GM12878 (cell line): ENCODE results near the gene WWOX. TPM values are rescaled to one million over a fixed set of nuclear protein-coding genes. Genes with fewer than 3 reads are reported as not detected.

Experiments used
- ATAC-seq: fragments of 200-7000 bp; cut with Tn5 transposase; 3 replicates; pipeline ENCODE4 v1.9.1; 2020; ENCODE audit warnings: mild to moderate bottlenecking, moderate library complexity
- BruUV-seq: library from RNA; stranded (reverse); fragments of 400-500 nt; replicated peaks from 2 replicates; lab custom pipeline; 2021; lab: Mats Ljungman, UMichigan
- CTCF ChIA-PET: fragments of 300-600 bp; sonication (Branson Sonifier 250); formaldehyde crosslinking; extraction: SDS; loops from one replicate; lab custom pipeline; 2021; ENCODE audit warnings: inconsistent platforms; lab: Yijun Ruan, JAX
- POLR2A ChIA-PET: fragments of 350-600 bp; formaldehyde crosslinking; extraction: SDS; loops from one replicate; lab custom pipeline; 2021; ENCODE audit warnings: inconsistent platforms; lab: Charles Lee
- RAD21 ChIA-PET: fragments of 300-600 bp; sonication (Branson Sonifier 250); formaldehyde crosslinking; loops from one replicate; lab custom pipeline; 2023; ENCODE audit warnings: antibody characterized with exemption; ENCODE audit not compliant: unreplicated experiment; lab: Charles Lee
- SMC1A ChIA-PET: fragments of 300-600 bp; sonication (Branson Sonifier 250); formaldehyde crosslinking; loops from one replicate; lab custom pipeline; 2023; ENCODE audit not compliant: unreplicated experiment, uncharacterized antibody; lab: Charles Lee
- DNase-seq: peaks from one replicate; pipeline ENCODE4 v3.0.0-alpha.2; 2011; ENCODE audit warnings: low read depth, low spot score
- FAIRE-seq: peaks from 3 replicates; lab custom pipeline; 2011; peaks lifted over from hg19 to GRCh38; lab: Jason Lieb, UNC
- H2AFZ ChIP-seq: 2 replicates; pipeline ENCODE4 v1.6.0; 2011; ENCODE audit warnings: low read depth, low read length, control low read depth; ENCODE audit not compliant: control insufficient read depth
- H3K27ac ChIP-seq: 2 replicates; pipeline ENCODE4 v1.5.1; 2011; ENCODE audit warnings: control low read depth; ENCODE audit not compliant: control insufficient read depth, insufficient read depth
- H3K27me3 ChIP-seq, 2 experiments: replicated peaks in 1 of 2; 2 replicates each; pipeline versions ENCODE4 v1.6.0 to v1.6.1; 2011; ENCODE audit warnings: low read length in 1 of 2; ENCODE audit not compliant: control insufficient read depth in 2 of 2, insufficient read depth in 2 of 2
- H3K36me3 ChIP-seq, 2 experiments: 2 replicates each; pipeline ENCODE4 v1.5.1; 2011; ENCODE audit warnings: low read length in 1 of 2; ENCODE audit not compliant: control insufficient read depth in 2 of 2, insufficient read depth in 2 of 2
- H3K4me1 ChIP-seq: 2 replicates; pipeline ENCODE4 v1.6.1; 2011; ENCODE audit warnings: mild to moderate bottlenecking, low read length, moderate library complexity, mixed read lengths; ENCODE audit not compliant: control insufficient read depth, insufficient read depth
- H3K4me2 ChIP-seq: 2 replicates; pipeline ENCODE4 v1.6.0; 2011; ENCODE audit warnings: control low read depth; ENCODE audit not compliant: control insufficient read depth, insufficient read depth
- H3K4me3 ChIP-seq: fragments of 200-600 bp; sonication (generic); 2 replicates; pipeline ENCODE4 v1.5.1; 2016
- H3K79me2 ChIP-seq: 2 replicates; pipeline ENCODE4 v1.6.0; 2011; ENCODE audit warnings: low read length; ENCODE audit not compliant: control insufficient read depth, insufficient read depth
- H3K9ac ChIP-seq: 2 replicates; pipeline ENCODE4 v1.8.0; 2011; ENCODE audit warnings: low read length, control low read depth, mixed read lengths; ENCODE audit not compliant: control insufficient read depth, insufficient read depth
- H3K9me3 ChIP-seq: replicated peaks from 3 replicates; pipeline ENCODE4 v1.5.1; 2011; ENCODE audit warnings: mild to moderate bottlenecking, low read length; ENCODE audit not compliant: control insufficient read depth, insufficient read depth
- H4K20me1 ChIP-seq: 2 replicates; pipeline ENCODE4 v1.6.0; 2011; ENCODE audit not compliant: control insufficient read depth, insufficient read depth
- BMI1 ChIP-seq: fragments of 450-650 bp; IDR thresholded peaks from 2 replicates; pipeline ENCODE4 v1.6.1; 2016; ENCODE audit warnings: mild to moderate bottlenecking, moderate library complexity, borderline replicate concordance
- CBX5 ChIP-seq: sonication (generic); IDR thresholded peaks from 2 replicates; pipeline ENCODE4 v1.6.1; 2016; ENCODE audit warnings: low read depth, moderate library complexity, mild to moderate bottlenecking, inconsistent platforms
- CREM ChIP-seq: IDR thresholded peaks from 2 replicates; pipeline ENCODE4 v1.6.1; 2014; ENCODE audit warnings: antibody characterized with exemption, low read depth
- E4F1 ChIP-seq: fragments of 450-650 bp; IDR thresholded peaks from 2 replicates; pipeline ENCODE4 v1.6.1; 2018; ENCODE audit warnings: borderline replicate concordance, mild to moderate bottlenecking; ENCODE audit not compliant: partially characterized antibody
- ELK1 ChIP-seq: IDR thresholded peaks from 2 replicates; pipeline ENCODE4 v1.6.1; 2012; ENCODE audit warnings: low read depth, low read length, improper control_type of control experiment
- EZH2 ChIP-seq: IDR thresholded peaks from 2 replicates; pipeline ENCODE4 v1.6.1; 2012; ENCODE audit warnings: low read depth, mild to moderate bottlenecking, control low read depth, inconsistent platforms, low read length, borderline replicate concordance; ENCODE audit not compliant: control insufficient read depth
- GABPA ChIP-seq: IDR thresholded peaks from 2 replicates; pipeline ENCODE4 v1.6.1; 2014; ENCODE audit warnings: antibody characterized with exemption, low read depth, mild to moderate bottlenecking, inconsistent platforms
- IRF4 ChIP-seq: IDR thresholded peaks from 2 replicates; pipeline ENCODE4 v1.6.1; 2011; ENCODE audit warnings: low read depth, low read length
- MTA3 ChIP-seq: IDR thresholded peaks from 2 replicates; pipeline ENCODE4 v1.6.1; 2012; ENCODE audit warnings: low read length, inconsistent platforms, borderline replicate concordance
- MYB ChIP-seq: fragments of 150-350 bp; IDR thresholded peaks from 2 replicates; pipeline ENCODE4 v1.6.1; 2014; ENCODE audit warnings: mild to moderate bottlenecking, low read depth, low read length, borderline replicate concordance
- MYC ChIP-seq: IDR thresholded peaks from 2 replicates; pipeline ENCODE4 v1.6.1; 2011; ENCODE audit warnings: mild to moderate bottlenecking, low read length, moderate library complexity, inconsistent platforms; ENCODE audit not compliant: insufficient read depth, insufficient replicate concordance, insufficient read length, severe bottlenecking
- POU2F2 ChIP-seq: IDR thresholded peaks from 3 replicates; pipeline ENCODE4 v1.6.1; 2011; ENCODE audit warnings: low read depth, mild to moderate bottlenecking, low read length, borderline replicate concordance
- RELA ChIP-seq: fragments of 450-650 bp; IDR thresholded peaks from 2 replicates; pipeline ENCODE4 v1.8.0; 2014; ENCODE audit warnings: borderline replicate concordance; ENCODE audit not compliant: partially characterized antibody
- RFX5 ChIP-seq: IDR thresholded peaks from 2 replicates; pipeline ENCODE4 v1.6.1; 2011; ENCODE audit warnings: low read depth, low read length, improper control_type of control experiment
- SKIL ChIP-seq: fragments of 450-650 bp; IDR thresholded peaks from 2 replicates; pipeline ENCODE4 v1.6.1; 2017; ENCODE audit warnings: mild to moderate bottlenecking, low read depth, inconsistent platforms; ENCODE audit not compliant: poor library complexity, severe bottlenecking
- USF2 ChIP-seq: IDR thresholded peaks from 2 replicates; pipeline ENCODE4 v1.6.1; 2011; ENCODE audit warnings: low read depth, low read length, improper control_type of control experiment, borderline replicate concordance
- ZNF207 ChIP-seq: fragments of 450-650 bp; IDR thresholded peaks from 2 replicates; pipeline ENCODE4 v1.6.1; 2014; ENCODE audit warnings: antibody characterized with exemption, mild to moderate bottlenecking, borderline replicate concordance
- in situ Hi-C: fragments of 300-500 bp; cut with MboI; formaldehyde crosslinking; loops from 9 replicates; pipeline ENCODE4 v1.14.3; 2018; ENCODE audit warnings: mixed read lengths
- intact Hi-C: fragments of 100-400 bp; cut with micrococcal nuclease; formaldehyde crosslinking; loops from one replicate; pipeline ENCODE4 v1.14.2; 2022; ENCODE audit not compliant: unreplicated experiment
- polyA plus RNA-seq, 11 experiments: library from polyadenylated mRNA; depleted of rRNA in 4 of 11; unstranded in 6 of 11; stranded (reverse) in 5 of 11; fragments of >200 nt; fragmentation: Nextera tagmentation in 4 of 11; fragmentation: Illumina TruSeq in 1 of 11; extraction: Ambion mirVana in 4 of 11; extraction: Trizol in 1 of 11; gene quantifications; 1 replicate in 1 of 11; 2 replicates in 10 of 11; pipeline versions ENCODE4 v1.2.1 to v1.2.3, GENCODE V29; 2011 to 2016; ENCODE audit warnings: inconsistent platforms in 2 of 11, missing spikeins in 2 of 11, low read depth in 1 of 11
- total RNA-seq, 4 experiments: library from RNA; depleted of rRNA in 3 of 4; stranded (reverse); fragments of >200 nt in 3 of 4; fragmentation: Illumina TruSeq in 1 of 4; extraction: Trizol in 1 of 4; gene quantifications; 2 replicates each; pipeline versions ENCODE4 v1.2.1 to v1.2.3, GENCODE V29; 2013 to 2021

Gene WWOX
- total and polyA plus RNA-seq, 10 of the 15 experiments (the other 5 are each of a cell fraction or from before 2014, with no cell fraction given), result 2.8 to 24.4 (median 17.8) TPM

GRCh38 chr16:78877114-78877655, 777.7 kb downstream of the WWOX start (continued):
- no peak for TF ChIP-seq SKIL
- TF ChIP-seq, all 136 proteins: peak for 0

GRCh38 chr16:78878570-78878969, 779.1 kb downstream of the WWOX start:
- no peak for FAIRE-seq
- no peak overlapping the region for H3K27ac ChIP-seq
- H3K79me2 ChIP-seq, result no peaks in the 10 kb centered on the region
- ATAC-seq, result no peak
- H3K9me3 ChIP-seq, result no peaks in the 10 kb centered on the region
- ChIA-PET SMC1A (no interaction called here), CTCF (no interaction called here), RAD21 (no interaction called here), POLR2A (no interaction called here)
- in situ Hi-C loops (no loop called here), intact Hi-C loops (no loop called here)
- no peak overlapping the region for H3K4me2 ChIP-seq
- no peaks in the 10 kb centered on the region for H3K27me3 ChIP-seq
- no TSS peak for BruUV-seq
- H2AFZ ChIP-seq, result no peak overlapping the region
- no peaks in the 10 kb centered on the region for H4K20me1 ChIP-seq
- H3K4me1 ChIP-seq, result no peaks in the 10 kb centered on the region
- no peak overlapping the region for H3K4me3 ChIP-seq
- no peaks in the 10 kb centered on the region for H3K36me3 ChIP-seq
- H3K9ac ChIP-seq, result no peak overlapping the region
- TF ChIP-seq EZH2 (no peak), POU2F2 (no peak), MTA3 (no peak), RFX5 (no peak), IRF4 (no peak), GABPA (no peak), MYC (no peak), ELK1 (no peak), MYB (no peak), RELA (no peak), ZNF207 (no peak), CBX5 (no peak), BMI1 (no peak), CREM (no peak), E4F1 (no peak), USF2 (no peak)
- no peak for DNase-seq
